BJ (cell line): ENCODE data around the gene GLS. TPM values are rescaled to one million over a fixed set of nuclear protein-coding genes. Genes with fewer than 3 reads are reported as not detected.

Experiments used
- CTCF ChIA-PET: fragments of 350-600 bp; formaldehyde crosslinking; extraction: SDS; loops from one replicate; lab custom pipeline; 2021; ENCODE audit warnings: antibody characterized with exemption, inconsistent platforms; lab: Yijun Ruan, JAX
- POLR2A ChIA-PET: fragments of 300-600 bp; sonication (Branson Sonifier 250); formaldehyde crosslinking; extraction: SDS; loops from one replicate; lab custom pipeline; 2021; ENCODE audit warnings: antibody characterized with exemption; lab: Charles Lee
- DNase-seq: peaks from one replicate; pipeline ENCODE4 v3.0.0-alpha.2; 2011; ENCODE audit warnings: low read depth
- H3K27me3 ChIP-seq: 2 replicates; pipeline ENCODE4 v1.6.0; 2011; ENCODE audit warnings: low read length; ENCODE audit not compliant: control insufficient read depth, insufficient read depth
- H3K36me3 ChIP-seq: 2 replicates; pipeline ENCODE4 v1.5.1; 2011; ENCODE audit warnings: low read length; ENCODE audit not compliant: control insufficient read depth, insufficient read depth
- H3K4me3 ChIP-seq: 2 replicates; pipeline ENCODE4 v1.5.1; 2011; ENCODE audit warnings: low read depth, mild to moderate bottlenecking, control low read depth, low read length
- polyA plus RNA-seq: library from polyadenylated mRNA; depleted of rRNA; stranded (reverse); fragments of >200 nt; gene quantifications from 2 replicates; pipeline ENCODE4 v1.2.3, GENCODE V29; 2011
- TF ChIP-seq, protein P1 (sequence below): IDR thresholded peaks from 2 replicates; pipeline ENCODE4 v1.5.1; 2011; ENCODE audit warnings: low read depth, mild to moderate bottlenecking, control low read depth, inconsistent platforms, low read length, moderate library complexity; ENCODE audit not compliant: insufficient read depth

GLS gene
- polyA plus RNA-seq, 1 experiment = 132 TPM

DNA sequence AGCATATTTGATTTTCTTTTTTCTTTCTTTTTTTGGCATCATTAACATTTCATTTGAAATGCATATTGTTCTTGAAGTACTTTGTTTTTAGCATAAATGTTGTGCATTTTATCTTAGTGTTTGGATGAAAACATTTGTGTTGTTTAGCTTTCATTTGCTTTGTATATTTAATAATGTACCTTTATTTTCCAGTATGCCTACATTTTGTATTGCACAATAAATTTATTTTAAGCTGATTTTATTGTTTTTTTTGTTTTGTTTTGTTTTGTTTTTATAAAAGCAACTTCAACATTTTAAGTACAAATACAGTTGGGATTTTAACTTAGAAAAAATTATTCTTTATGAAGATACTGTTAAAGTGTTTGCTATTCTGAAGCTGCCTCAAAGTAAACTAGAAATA is 54.4 kb downstream of the GLS start:
- CTCF ChIA-PET = no interaction called here
- TF ChIP-seq, protein P1, sequence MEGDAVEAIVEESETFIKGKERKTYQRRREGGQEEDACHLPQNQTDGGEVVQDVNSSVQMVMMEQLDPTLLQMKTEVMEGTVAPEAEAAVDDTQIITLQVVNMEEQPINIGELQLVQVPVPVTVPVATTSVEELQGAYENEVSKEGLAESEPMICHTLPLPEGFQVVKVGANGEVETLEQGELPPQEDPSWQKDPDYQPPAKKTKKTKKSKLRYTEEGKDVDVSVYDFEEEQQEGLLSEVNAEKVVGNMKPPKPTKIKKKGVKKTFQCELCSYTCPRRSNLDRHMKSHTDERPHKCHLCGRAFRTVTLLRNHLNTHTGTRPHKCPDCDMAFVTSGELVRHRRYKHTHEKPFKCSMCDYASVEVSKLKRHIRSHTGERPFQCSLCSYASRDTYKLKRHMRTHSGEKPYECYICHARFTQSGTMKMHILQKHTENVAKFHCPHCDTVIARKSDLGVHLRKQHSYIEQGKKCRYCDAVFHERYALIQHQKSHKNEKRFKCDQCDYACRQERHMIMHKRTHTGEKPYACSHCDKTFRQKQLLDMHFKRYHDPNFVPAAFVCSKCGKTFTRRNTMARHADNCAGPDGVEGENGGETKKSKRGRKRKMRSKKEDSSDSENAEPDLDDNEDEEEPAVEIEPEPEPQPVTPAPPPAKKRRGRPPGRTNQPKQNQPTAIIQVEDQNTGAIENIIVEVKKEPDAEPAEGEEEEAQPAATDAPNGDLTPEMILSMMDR = no peak
- H3K4me3 ChIP-seq = no peak overlapping the region
- POLR2A ChIA-PET = no interaction called here
- DNase-seq = no peak
- H3K36me3 ChIP-seq = peaks cover 5% of the 10 kb centered on the region
- no peaks in the 10 kb centered on the region for H3K27me3 ChIP-seq

DNA sequence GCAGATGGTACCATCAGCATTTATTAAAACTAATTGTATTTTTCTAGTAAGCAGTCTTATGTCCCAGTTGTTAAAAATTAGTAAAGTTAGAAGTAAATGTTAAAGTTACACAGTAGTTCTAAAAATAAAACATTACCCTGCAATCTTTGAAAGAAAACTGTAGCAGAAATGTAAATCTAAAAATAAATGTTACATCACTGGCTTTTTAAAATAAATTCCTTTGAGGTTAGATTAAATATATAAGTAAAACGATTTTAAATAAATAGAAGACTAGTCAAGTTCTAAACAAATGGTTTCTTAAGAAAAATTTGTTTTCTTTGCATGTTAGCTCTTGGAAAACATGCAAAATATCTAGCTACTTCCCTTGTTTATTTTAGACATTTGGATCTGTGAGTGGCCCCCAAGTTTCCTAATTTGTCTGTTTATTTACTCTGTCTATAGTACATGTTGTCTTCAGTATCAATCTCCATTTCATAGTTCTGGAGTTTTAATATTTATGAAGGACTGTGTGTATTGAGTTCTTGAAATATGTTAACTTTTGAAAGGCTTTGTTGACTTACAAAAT is 58.2 kb downstream of the GLS start:
- POLR2A ChIA-PET = no interaction called here
- CTCF ChIA-PET = no interaction called here
- no peak for DNase-seq
- H3K27me3 ChIP-seq = no peaks in the 10 kb centered on the region
- TF ChIP-seq, protein P1 = no peak
- H3K36me3 ChIP-seq = no peaks in the 10 kb centered on the region; the same call in 1 of the 2 replicates
- no peak overlapping the region for H3K4me3 ChIP-seq

GRCh38 chr2:190940454-190940853 is 59.8 kb downstream of the GLS start:
- H3K27me3 ChIP-seq = no peaks in the 10 kb centered on the region
- DNase-seq = no peak
- CTCF ChIA-PET = no interaction called here
- TF ChIP-seq, protein P1 = no peak
- POLR2A ChIA-PET = no interaction called here
- H3K36me3 ChIP-seq = no peaks in the 10 kb centered on the region
- no peak overlapping the region for H3K4me3 ChIP-seq

DNA sequence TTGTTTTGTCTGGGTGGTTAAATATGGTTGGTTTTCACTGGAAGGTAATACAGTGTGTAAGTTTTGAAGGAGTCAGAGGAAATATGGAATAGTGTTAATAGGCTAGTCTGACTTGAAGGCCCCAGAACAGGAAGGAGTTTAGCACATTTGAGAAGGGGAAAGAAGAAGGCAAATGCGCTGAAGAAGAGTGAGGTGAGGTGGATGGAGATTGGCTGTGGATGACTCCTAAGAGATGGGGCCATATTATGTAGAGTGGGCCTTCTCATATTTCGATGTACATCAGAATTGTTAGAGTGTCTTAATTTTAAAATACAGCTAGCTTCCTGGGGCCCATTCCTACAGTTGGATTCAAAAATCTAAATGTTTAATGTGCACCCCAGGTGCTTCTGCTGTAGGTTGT is 61.0 kb downstream of the GLS start:
- ChIA-PET CTCF (no interaction called here), POLR2A (no interaction called here)
- Histone ChIP-seq H3K27me3 (no peaks in the 10 kb centered on the region), H3K4me3 (no peak overlapping the region), H3K36me3 (no peaks in the 10 kb centered on the region)
- TF ChIP-seq, protein P1 = no peak
- no peak for DNase-seq

- ChIA-PET POLR2A (interaction anchor here (0.6 kb wide), 1 partner anchor 82 kb away, joined by 4 read pairs; no protein-coding TSS in a partner anchor), CTCF (no interaction called here)
- no peak overlapping the region for H3K4me3 ChIP-seq
- TF ChIP-seq, protein P1 = no peak
- no peak for DNase-seq
- no peaks in the 10 kb centered on the region for H3K36me3 ChIP-seq
- H3K27me3 ChIP-seq = no peaks in the 10 kb centered on the region
These were observed 62.1 kb downstream of the GLS start for GRCh38 chr2:190942697-190943096.
